B cell (primary cell): ENCODE results near the gene PRKCB. TPM values are rescaled to one million over a fixed set of nuclear protein-coding genes. Genes with fewer than 3 reads are reported as not detected.

ENCODE experiments used
- ATAC-seq: fragments of 200-7000 bp; cut with Tn5 transposase; one replicate; pipeline ENCODE4 v1.10.0; 2021; ENCODE audit warnings: low read depth, mild to moderate bottlenecking, moderate number of reproducible peaks, moderate library complexity
- CTCF ChIA-PET: fragments of 350-600 bp; sonication (Branson Sonifier 250); formaldehyde crosslinking; loops from one replicate; lab custom pipeline; 2021; ENCODE audit warnings: antibody characterized with exemption, inconsistent platforms; lab: Charles Lee
- POLR2A ChIA-PET: fragments of 350-600 bp; sonication (Branson Sonifier 250); formaldehyde crosslinking; loops from one replicate; lab custom pipeline; 2021; ENCODE audit warnings: antibody characterized with exemption; lab: Charles Lee
- DNase-seq: peaks from one replicate; pipeline ENCODE4 v3.0.0; 2013
- H2AFZ ChIP-seq: 2 replicates; pipeline ENCODE4 v1.6.1; 2012; ENCODE audit warnings: mild to moderate bottlenecking, low read depth, low read length; ENCODE audit not compliant: insufficient read depth, poor library complexity, severe bottlenecking
- H3K27ac ChIP-seq, 2 donors: 1 replicate in 1 of 2; 2 replicates in 1 of 2; pipeline ENCODE4 v1.5.1; 2012 to 2013; ENCODE audit warnings: low read length in 2 of 2, mild to moderate bottlenecking in 2 of 2, moderate library complexity in 1 of 2
- H3K27me3 ChIP-seq, 4 experiments: fragments of 200-600 bp in 1 of 4; sonication (generic) in 1 of 4; replicated peaks in 1 of 4; 1 replicate in 2 of 4; 2 replicates in 2 of 4; pipeline versions ENCODE4 v1.6.1 to v1.7.0; 2013 to 2016; ENCODE audit warnings: low read length in 3 of 4, mild to moderate bottlenecking in 2 of 4, mixed read lengths in 1 of 4, moderate library complexity in 1 of 4; ENCODE audit not compliant: insufficient read depth in 4 of 4, control insufficient read depth in 3 of 4; ENCODE audit errors: control extremely low read depth in 1 of 4
- H3K36me3 ChIP-seq, 2 experiments: replicated peaks in 1 of 2; 1 replicate in 1 of 2; 2 replicates in 1 of 2; pipeline versions ENCODE4 v1.6.1 to v1.7.1; 2013; ENCODE audit warnings: low read length in 1 of 2; ENCODE audit not compliant: insufficient read depth in 2 of 2, control insufficient read depth in 1 of 2; ENCODE audit errors: control extremely low read depth in 1 of 2, extremely low read depth in 1 of 2
- H3K4me1 ChIP-seq, 2 donors: fragments of 200-600 bp in 1 of 2; sonication (generic) in 1 of 2; 1 replicate in 1 of 2; 2 replicates in 1 of 2; pipeline versions ENCODE4 v1.5.1 to v1.6.1; 2013 to 2017; ENCODE audit warnings: low read length in 2 of 2; ENCODE audit not compliant: control insufficient read depth in 2 of 2, insufficient read depth in 2 of 2
- H3K4me2 ChIP-seq: replicated peaks from 2 replicates; pipeline ENCODE3; 2012; ENCODE audit warnings: mild to moderate bottlenecking, low read depth, low read length; ENCODE audit not compliant: poor library complexity, severe bottlenecking
- H3K4me3 ChIP-seq, 5 experiments: fragments of 200-600 bp in 1 of 5; sonication (generic) in 1 of 5; 1 replicate in 3 of 5; 2 replicates in 2 of 5; pipeline versions ENCODE4 v1.5.1 to v1.7.0; 2011 to 2016; ENCODE audit warnings: low read length in 4 of 5, mild to moderate bottlenecking in 4 of 5, low read depth in 2 of 5, control low read depth in 1 of 5, moderate library complexity in 1 of 5; ENCODE audit not compliant: insufficient read depth in 1 of 5; ENCODE audit errors: control extremely low read depth in 1 of 5, extremely low read depth in 1 of 5
- H3K79me2 ChIP-seq: fragments of 200-600 bp; sonication (generic); one replicate; pipeline ENCODE4 v1.6.0; 2016; ENCODE audit warnings: low read length; ENCODE audit not compliant: control insufficient read depth, insufficient read depth
- H3K9ac ChIP-seq: fragments of 200-600 bp; sonication (generic); 2 replicates; pipeline ENCODE4 v1.6.1; 2017; ENCODE audit warnings: mild to moderate bottlenecking, low read length, moderate library complexity
- H3K9me3 ChIP-seq, 3 donors: one replicate each; pipeline versions ENCODE4 v1.6.1 to v1.7.1; 2013; ENCODE audit warnings: low read length in 2 of 3; ENCODE audit not compliant: control insufficient read depth in 2 of 3, insufficient read depth in 1 of 3; ENCODE audit errors: control extremely low read depth in 1 of 3
- H4K20me1 ChIP-seq: 2 replicates; pipeline ENCODE4 v1.6.0; 2012; ENCODE audit warnings: mild to moderate bottlenecking, low read length; ENCODE audit not compliant: insufficient read depth, control insufficient read depth, poor library complexity, severe bottlenecking
- H3K27ac Mint-ChIP-seq: one replicate; pipeline ENCODE4 v1.8.0; 2021; ENCODE audit warnings: mixed read lengths
- H3K27me3 Mint-ChIP-seq: one replicate; pipeline ENCODE4 v1.8.0; 2021; ENCODE audit warnings: mixed read lengths
- H3K4me1 Mint-ChIP-seq: one replicate; pipeline ENCODE4 v1.8.0; 2021; ENCODE audit warnings: mixed read lengths
- H3K4me3 Mint-ChIP-seq: one replicate; pipeline ENCODE4 v1.8.0; 2021; ENCODE audit warnings: mixed read lengths
- H3K9me3 Mint-ChIP-seq: one replicate; pipeline ENCODE4 v1.8.0; 2022; ENCODE audit warnings: mixed read lengths; ENCODE audit not compliant: insufficient read depth
- CTCF ChIP-seq: fragments of 200-600 bp; IDR thresholded peaks from one replicate; pipeline ENCODE4 v1.8.0; 2022; ENCODE audit warnings: antibody characterized with exemption, mild to moderate bottlenecking
- EZH2 ChIP-seq: IDR thresholded peaks from 2 replicates; pipeline ENCODE4 v1.6.1; 2012; ENCODE audit warnings: borderline replicate concordance, low read depth, mild to moderate bottlenecking, moderate library complexity, low read length; ENCODE audit not compliant: insufficient read depth, poor library complexity, severe bottlenecking
- WGBS: methylation state at CpG from one replicate; pipeline ENCODE4 v1.1.5; 2013; ENCODE audit warnings: missing lambda C conversion rate; ENCODE audit not compliant: insufficient coverage; 5-methylcytosine and 5-hydroxymethylcytosine counted together
- intact Hi-C: fragments of 100-400 bp; cut with micrococcal nuclease; formaldehyde crosslinking; loops from one replicate; pipeline ENCODE4 v1.10.0; 2022
- polyA plus RNA-seq: library from polyadenylated mRNA; depleted of rRNA; stranded (reverse); fragments of >200 nt; gene quantifications from 2 replicates; pipeline ENCODE4 v1.2.3, GENCODE V29; 2012
- total RNA-seq, 2 donors: library from RNA; stranded (reverse); fragments of 120-200 nt in 1 of 2; gene quantifications; 1 replicate in 1 of 2; 2 replicates in 1 of 2; pipeline versions ENCODE4 v1.2.3 to v1.2.4, GENCODE V29; 2013 to 2022

PRKCB gene
- total and polyA plus RNA-seq, 2 donors (not counting 1 experiment from before 2014, with no cell fraction given): 106 to 373 TPM

GRCh38 chr16:24125214-24125613 lies 289.4 kb downstream of the PRKCB start:
- Histone ChIP-seq H3K79me2 (peaks cover 6% of the 10 kb centered on the region), H2AFZ (no peak overlapping the region), H3K27ac (no peak overlapping the region), H3K4me3 (no peak overlapping the region), H3K4me1 (no peaks in the 10 kb centered on the region), H3K36me3 (peaks cover 13 to 89% of the 10 kb centered on the region in 2 experiments), H4K20me1 (peaks cover 28% of the 10 kb centered on the region), H3K9ac (no peak overlapping the region), H3K9me3 (no peaks in the 10 kb centered on the region), H3K4me2 (no peak overlapping the region), H3K27me3 (no peaks in the 10 kb centered on the region)
- DNase-seq (no peak), ATAC-seq (no peak)
- POLR2A ChIA-PET: interaction anchor here (0.8 kb wide), 1 partner anchor 43 kb away, joined by 3 read pairs; no protein-coding TSS in a partner anchor
- Mint-ChIP-seq H3K9me3 (no peaks in the 10 kb centered on the region), H3K27me3 (no peaks in the 10 kb centered on the region), H3K27ac (no peak overlapping the region), H3K4me3 (no peak overlapping the region), H3K4me1 (no peaks in the 10 kb centered on the region)
- CTCF ChIA-PET: interaction anchor here (1.2 kb wide), 1 partner anchor 53 kb away, joined by 3 read pairs; no protein-coding TSS in a partner anchor
- TF ChIP-seq EZH2 (no peak), CTCF (no peak)
- intact Hi-C loops: loop anchor here (10.0 kb wide), 2 partner anchors 50 to 60 kb away; no protein-coding TSS in a partner anchor
- 70% methylated on average over 3 of the region's 3 CpGs for WGBS

DNA sequence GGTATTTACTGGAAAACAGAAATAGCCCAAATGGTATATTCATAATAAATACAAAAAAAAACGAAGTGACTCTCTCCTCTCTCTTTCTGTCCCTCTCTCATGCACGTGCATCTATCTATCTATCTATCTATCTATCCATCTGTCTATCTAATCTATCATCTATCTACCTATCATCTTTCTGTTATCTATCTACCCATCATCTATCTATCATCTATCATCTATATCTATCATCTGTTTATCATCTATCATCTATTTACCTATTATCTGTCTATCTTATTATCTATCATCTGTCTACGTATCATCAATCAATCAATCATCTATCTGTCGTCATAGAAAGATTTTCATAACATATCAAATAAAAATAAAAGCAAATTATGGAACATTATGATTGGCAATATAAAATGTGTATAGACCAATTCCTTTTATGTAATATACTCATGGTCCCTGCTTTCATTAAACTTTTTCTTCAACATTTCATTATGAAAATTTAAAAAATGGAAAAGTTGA lies 293.7 kb downstream of the PRKCB start:
- WGBS: 92% methylated on average over 2 of the region's 4 CpGs
- H3K9me3 ChIP-seq: no peaks in the 10 kb centered on the region
- DNase-seq (no peak), ATAC-seq (no peak)
- no peaks in the 10 kb centered on the region for H3K4me1 ChIP-seq
- no peak overlapping the region for H2AFZ ChIP-seq
- Mint-ChIP-seq H3K4me1 (no peaks in the 10 kb centered on the region), H3K4me3 (no peak overlapping the region), H3K9me3 (no peaks in the 10 kb centered on the region), H3K27ac (no peak overlapping the region), H3K27me3 (no peaks in the 10 kb centered on the region)
- no peak overlapping the region for H3K4me3 ChIP-seq
- intact Hi-C loops: loop anchor here (10.0 kb wide), 2 partner anchors 55 kb away; no protein-coding TSS in a partner anchor
- no peak for TF ChIP-seq CTCF
- no peak for TF ChIP-seq EZH2
- H3K36me3 ChIP-seq: peaks cover 9 to 80% of the 10 kb centered on the region in 2 experiments
- peaks cover 34% of the 10 kb centered on the region for H4K20me1 ChIP-seq
- ChIA-PET CTCF (interaction anchor here (1.3 kb wide), 1 partner anchor 58 kb away, joined by 3 read pairs; no protein-coding TSS in a partner anchor), POLR2A (no interaction called here)
- H3K4me2 ChIP-seq: no peak overlapping the region
- peaks cover 16% of the 10 kb centered on the region for H3K79me2 ChIP-seq
- no peaks in the 10 kb centered on the region for H3K27me3 ChIP-seq
- H3K27ac ChIP-seq: no peak overlapping the region
- H3K9ac ChIP-seq: no peak overlapping the region
